OCI-LY3 (cell line): ENCODE measurements around the gene UBLCP1.
"Not testable (repeated sequence)": the region's sequence is repeated elsewhere in the genome, so short reads cannot be mapped to it uniquely, and the experiment has no call there.

Source experiments
- EZH2phosphoT487 ChIP-seq: fragments of 200-600 bp; shearing (Covaris generic); IDR thresholded peaks from 2 replicates; pipeline ENCODE4 v1.6.1; 2018; ENCODE audit warnings: antibody characterized with exemption, mixed run types, low read depth
- TF ChIP-seq, protein P1 (sequence below): fragments of 200-600, 300-600 bp; sonication (generic); IDR thresholded peaks from 2 replicates; pipeline ENCODE4 v1.5.1; 2014; ENCODE audit warnings: antibody characterized with exemption, low read length, low read depth

DNA sequence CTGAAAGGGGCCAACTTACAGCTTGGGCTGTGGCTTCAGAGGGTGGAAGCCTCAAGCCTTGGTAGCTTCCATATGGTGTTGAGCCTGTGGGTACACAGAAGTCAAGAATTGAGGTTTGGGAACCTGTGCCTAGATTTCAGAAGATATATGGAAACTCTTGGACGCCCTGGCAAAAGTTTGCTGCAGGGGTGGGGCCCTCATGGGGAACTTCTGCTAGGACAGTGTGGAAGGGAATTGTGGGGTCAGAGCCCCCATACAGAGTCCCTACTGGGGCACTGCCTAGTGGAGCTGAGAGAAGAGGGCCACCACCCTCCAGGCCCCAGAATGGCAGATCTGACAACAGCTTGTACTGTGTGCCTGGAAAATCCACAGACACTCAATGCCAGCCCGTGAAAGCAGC lies 3.7 kb downstream of the UBLCP1 start:
- TF ChIP-seq, protein P1, sequence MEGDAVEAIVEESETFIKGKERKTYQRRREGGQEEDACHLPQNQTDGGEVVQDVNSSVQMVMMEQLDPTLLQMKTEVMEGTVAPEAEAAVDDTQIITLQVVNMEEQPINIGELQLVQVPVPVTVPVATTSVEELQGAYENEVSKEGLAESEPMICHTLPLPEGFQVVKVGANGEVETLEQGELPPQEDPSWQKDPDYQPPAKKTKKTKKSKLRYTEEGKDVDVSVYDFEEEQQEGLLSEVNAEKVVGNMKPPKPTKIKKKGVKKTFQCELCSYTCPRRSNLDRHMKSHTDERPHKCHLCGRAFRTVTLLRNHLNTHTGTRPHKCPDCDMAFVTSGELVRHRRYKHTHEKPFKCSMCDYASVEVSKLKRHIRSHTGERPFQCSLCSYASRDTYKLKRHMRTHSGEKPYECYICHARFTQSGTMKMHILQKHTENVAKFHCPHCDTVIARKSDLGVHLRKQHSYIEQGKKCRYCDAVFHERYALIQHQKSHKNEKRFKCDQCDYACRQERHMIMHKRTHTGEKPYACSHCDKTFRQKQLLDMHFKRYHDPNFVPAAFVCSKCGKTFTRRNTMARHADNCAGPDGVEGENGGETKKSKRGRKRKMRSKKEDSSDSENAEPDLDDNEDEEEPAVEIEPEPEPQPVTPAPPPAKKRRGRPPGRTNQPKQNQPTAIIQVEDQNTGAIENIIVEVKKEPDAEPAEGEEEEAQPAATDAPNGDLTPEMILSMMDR = not testable (repeated sequence)
- TF ChIP-seq EZH2phosphoT487 = not testable (repeated sequence)
